HEK293T (cell line): Measurements from ENCODE around the gene MED16.

Source experiments
- CTCF ChIA-PET: fragments of 350-600 bp; formaldehyde crosslinking; extraction: SDS; loops from one replicate; lab custom pipeline; 2021; ENCODE audit warnings: antibody characterized with exemption, inconsistent platforms; lab: Yijun Ruan, JAX
- POLR2A ChIA-PET: fragments of 350-600 bp; formaldehyde crosslinking; extraction: SDS; loops from one replicate; lab custom pipeline; 2020; ENCODE audit warnings: antibody characterized with exemption, inconsistent platforms; lab: Yijun Ruan, JAX
- DNase-seq: peaks from one replicate; pipeline ENCODE4 v3.0.0; 2012; ENCODE audit warnings: mixed read lengths; ENCODE audit errors: extremely low spot score
- ARNT ChIP-seq: fragments of 450-650 bp; IDR thresholded peaks from 2 replicates; pipeline ENCODE4 v1.6.1; 2017; ENCODE audit warnings: mild to moderate bottlenecking
- BHLHE40 ChIP-seq: fragments of 450-650 bp; IDR thresholded peaks from 2 replicates; pipeline ENCODE4 v1.6.1; 2016; ENCODE audit warnings: mild to moderate bottlenecking, moderate library complexity, borderline replicate concordance
- CTBP1 ChIP-seq: fragments of 450-650 bp; IDR thresholded peaks from 2 replicates; pipeline ENCODE4 v1.6.1; 2016; ENCODE audit warnings: borderline replicate concordance
- ELF4 ChIP-seq: fragments of 450-650 bp; IDR thresholded peaks from 2 replicates; pipeline ENCODE4 v1.6.1; 2017; ENCODE audit warnings: antibody characterized with exemption
- FOXA1 ChIP-seq: fragments of 450-650 bp; IDR thresholded peaks from 2 replicates; pipeline ENCODE4 v1.6.1; 2016; ENCODE audit warnings: mild to moderate bottlenecking
- FOXK2 ChIP-seq: fragments of 450-650 bp; IDR thresholded peaks from 2 replicates; pipeline ENCODE4 v1.6.1; 2016; ENCODE audit warnings: mild to moderate bottlenecking
- FOXM1 ChIP-seq: fragments of 450-650 bp; IDR thresholded peaks from 2 replicates; pipeline ENCODE4 v1.6.1; 2017; ENCODE audit warnings: mild to moderate bottlenecking, borderline replicate concordance
- HDGF ChIP-seq: fragments of 450-650 bp; IDR thresholded peaks from 2 replicates; pipeline ENCODE4 v1.6.1; 2017; ENCODE audit warnings: antibody characterized with exemption, borderline replicate concordance
- L3MBTL2 ChIP-seq: fragments of 450-650 bp; conservative IDR thresholded peaks from 2 replicates; pipeline ENCODE4 v1.6.1; 2016; ENCODE audit warnings: mild to moderate bottlenecking
- LEF1 ChIP-seq: fragments of 450-650 bp; IDR thresholded peaks from 2 replicates; pipeline ENCODE4 v1.6.1; 2017; ENCODE audit warnings: mild to moderate bottlenecking, borderline replicate concordance
- NFRKB ChIP-seq: fragments of 450-650 bp; IDR thresholded peaks from 2 replicates; pipeline ENCODE4 v1.6.1; 2016; ENCODE audit warnings: mild to moderate bottlenecking, moderate library complexity
- SP1 ChIP-seq: fragments of 450-650 bp; IDR thresholded peaks from 2 replicates; pipeline ENCODE4 v1.6.1; 2017
- SUZ12 ChIP-seq: fragments of 450-650 bp; IDR thresholded peaks from 2 replicates; pipeline ENCODE4 v1.6.1; 2016; ENCODE audit warnings: mild to moderate bottlenecking
- TARDBP ChIP-seq: fragments of 450-650 bp; IDR thresholded peaks from 2 replicates; pipeline ENCODE4 v1.6.1; 2016
- ZNF384 ChIP-seq: fragments of 450-650 bp; IDR thresholded peaks from 2 replicates; pipeline ENCODE4 v1.6.1; 2016
- TF ChIP-seq, protein P1 (sequence below): fragments of 450-650 bp; IDR thresholded peaks from 2 replicates; pipeline ENCODE4 v1.6.1; 2016

MED16 gene

GRCh38 chr19:871446-872265 is 21.3 kb downstream of the MED16 start:
- DNase-seq: peak; percentile 43
- CTCF ChIA-PET: no interaction called here
- TF ChIP-seq HDGF (0 out of 2 replicates have a peak, but pooled peaks have one; percentile 21), SP1 (no peak)
- POLR2A ChIA-PET: no interaction called here

DNA sequence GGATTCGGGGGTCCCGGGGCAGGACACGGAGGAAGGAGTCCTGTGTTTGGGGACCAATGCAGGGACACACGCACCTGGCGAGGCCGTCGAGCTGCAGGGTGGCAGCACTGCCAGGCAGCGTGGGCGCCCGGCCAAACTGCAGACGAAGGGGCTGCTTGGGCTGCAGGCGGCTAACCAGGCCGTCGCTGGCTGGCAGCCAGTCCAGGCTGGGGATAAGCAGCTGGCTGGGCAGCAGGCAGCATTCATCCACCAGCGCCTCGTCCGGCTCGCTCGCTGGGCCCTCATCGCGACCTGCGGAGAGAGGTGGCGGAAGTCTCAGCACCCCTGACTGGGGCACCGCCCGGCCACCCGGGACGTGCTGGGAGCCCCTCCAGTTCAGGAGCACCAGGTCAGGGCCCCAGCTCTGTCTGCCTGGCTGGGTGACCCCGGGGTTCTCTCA is 22.0 kb downstream of the MED16 start:
- no peak for TF ChIP-seq FOXM1
- no peak for TF ChIP-seq ARNT
- no peak for TF ChIP-seq BHLHE40
- no peak for TF ChIP-seq CTBP1
- TF ChIP-seq ZNF384: no peak
- TF ChIP-seq SUZ12: no peak
- TF ChIP-seq, protein P1, sequence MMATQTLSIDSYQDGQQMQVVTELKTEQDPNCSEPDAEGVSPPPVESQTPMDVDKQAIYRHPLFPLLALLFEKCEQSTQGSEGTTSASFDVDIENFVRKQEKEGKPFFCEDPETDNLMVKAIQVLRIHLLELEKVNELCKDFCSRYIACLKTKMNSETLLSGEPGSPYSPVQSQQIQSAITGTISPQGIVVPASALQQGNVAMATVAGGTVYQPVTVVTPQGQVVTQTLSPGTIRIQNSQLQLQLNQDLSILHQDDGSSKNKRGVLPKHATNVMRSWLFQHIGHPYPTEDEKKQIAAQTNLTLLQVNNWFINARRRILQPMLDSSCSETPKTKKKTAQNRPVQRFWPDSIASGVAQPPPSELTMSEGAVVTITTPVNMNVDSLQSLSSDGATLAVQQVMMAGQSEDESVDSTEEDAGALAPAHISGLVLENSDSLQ: no peak
- TF ChIP-seq TARDBP: no peak
- no peak for TF ChIP-seq HDGF
- TF ChIP-seq FOXK2: no peak
- TF ChIP-seq FOXA1: no peak
- no peak for TF ChIP-seq LEF1
- no peak for TF ChIP-seq ELF4
- TF ChIP-seq L3MBTL2: no peak
- no peak for TF ChIP-seq SP1
- no peak for TF ChIP-seq NFRKB
- DNase-seq: no peak
- ChIA-PET CTCF (no interaction called here), POLR2A (no interaction called here)

DNA sequence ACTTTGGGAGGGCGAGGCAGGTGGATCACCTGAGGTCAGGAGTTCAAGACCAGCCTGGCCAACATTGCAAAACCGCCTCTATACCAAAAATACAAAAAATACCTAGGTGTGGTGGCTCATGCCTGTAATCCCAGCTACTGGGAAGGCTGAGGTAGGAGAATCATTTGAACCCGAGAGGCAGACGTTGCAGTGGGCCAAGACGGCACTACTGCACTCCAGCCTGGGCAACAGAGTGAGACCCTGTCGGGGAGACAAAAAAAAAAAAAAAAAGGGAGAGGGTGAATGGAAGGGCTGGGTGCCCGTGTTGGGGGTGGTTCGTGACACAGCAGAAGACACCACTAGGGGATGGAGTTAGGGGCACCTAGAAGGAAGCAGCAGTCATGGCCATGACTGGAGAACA is 22.7 kb downstream of the MED16 start:
- ChIA-PET POLR2A (no interaction called here), CTCF (no interaction called here)
- DNase-seq: no peak
- TF ChIP-seq SP1: no peak
- no peak for TF ChIP-seq FOXA1
- no peak for TF ChIP-seq NFRKB

DNA sequence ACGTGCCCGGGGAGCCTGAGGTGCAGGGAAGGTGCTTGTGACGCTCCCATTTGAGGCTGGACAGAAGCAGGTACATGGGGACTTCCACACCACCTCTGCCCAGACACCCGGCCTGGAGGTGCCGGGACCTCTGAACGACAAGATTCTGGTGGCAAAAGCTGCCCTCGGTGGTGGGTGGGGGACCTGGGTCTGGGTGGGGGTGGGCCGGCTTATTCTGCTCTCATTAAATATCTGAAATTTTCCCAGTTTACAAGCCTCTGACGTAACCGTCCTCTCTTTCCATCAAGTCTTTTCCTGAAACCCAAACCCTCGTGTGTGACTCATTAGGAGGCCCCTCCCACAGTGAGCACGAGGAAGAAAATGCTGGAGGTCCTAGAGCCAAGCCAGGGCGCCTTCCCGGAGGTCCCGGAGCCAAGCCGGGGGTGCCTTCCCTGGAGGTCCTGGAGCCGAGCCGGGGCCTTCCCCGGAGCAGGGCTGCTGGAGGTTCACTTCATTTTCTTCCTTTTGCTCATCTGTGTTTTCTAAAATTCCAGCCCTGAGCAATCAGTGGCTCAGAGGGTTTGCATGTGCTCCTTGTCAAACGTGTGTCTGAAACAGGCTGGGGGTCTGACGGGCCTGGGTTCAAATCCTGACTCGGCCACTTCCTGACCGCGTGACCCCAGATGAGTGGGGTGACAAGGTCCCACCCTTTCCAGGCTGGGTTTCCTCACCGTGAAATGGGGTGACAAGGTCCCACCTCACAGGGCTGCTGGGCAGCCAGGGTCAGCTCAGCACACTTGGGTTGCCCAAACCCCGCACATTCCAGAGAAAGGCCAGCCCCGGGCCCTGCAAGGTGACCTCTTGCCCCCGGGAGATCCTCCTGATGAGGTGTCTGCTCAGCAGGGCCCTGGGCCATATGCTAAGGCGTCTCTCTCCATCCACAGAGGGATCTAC is 23.5 kb downstream of the MED16 start:
- 0 out of 2 replicates have a peak, but pooled peaks have one; percentile 30 for TF ChIP-seq HDGF
- TF ChIP-seq SUZ12: no peak
- TF ChIP-seq L3MBTL2: no peak
- TF ChIP-seq ARNT: no peak
- TF ChIP-seq, protein P1: no peak
- ChIA-PET POLR2A (no interaction called here), CTCF (no interaction called here)
- DNase-seq: no peak

GRCh38 chr19:868458-869244 is 24.3 kb downstream of the MED16 start:
- TF ChIP-seq HDGF: no peak
- 0 out of 2 replicates have a peak, but pooled peaks have one; percentile 8 for TF ChIP-seq L3MBTL2
- CTCF ChIA-PET: no interaction called here

DNA sequence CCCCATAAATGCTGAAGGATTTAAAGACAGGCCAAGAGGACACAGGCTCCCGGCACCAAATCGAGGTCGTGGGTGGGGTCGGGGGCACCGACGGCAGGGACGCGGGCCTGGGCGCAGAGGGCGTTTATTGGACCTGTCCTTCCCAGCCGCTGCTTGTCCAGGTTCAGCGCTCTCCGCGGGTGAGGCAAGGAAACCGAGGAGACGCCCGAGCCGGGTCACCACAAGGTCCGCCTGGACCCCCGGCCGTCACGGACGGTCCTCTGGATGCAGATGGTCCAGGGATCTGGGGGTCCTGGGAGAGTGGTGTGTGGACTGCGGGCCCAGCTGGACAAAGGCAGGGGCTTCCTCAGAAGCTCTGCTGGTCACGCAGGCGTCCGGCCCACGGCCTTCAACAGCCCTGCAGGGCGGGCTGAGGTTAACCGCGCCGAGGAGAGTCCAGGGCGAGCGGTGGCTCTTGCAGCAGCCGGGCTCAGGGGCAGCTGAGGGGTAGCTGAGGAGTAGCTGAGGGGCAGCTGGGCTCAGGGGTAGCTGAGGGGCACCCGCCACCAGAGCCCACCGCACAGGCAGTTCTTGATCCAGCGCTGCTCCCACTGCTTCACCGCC is 25.0 kb downstream of the MED16 start:
- no peak for TF ChIP-seq ELF4
- no peak for TF ChIP-seq ZNF384
- TF ChIP-seq, protein P1: no peak
- no peak for TF ChIP-seq HDGF
- POLR2A ChIA-PET: no interaction called here

More at GRCh38 chr19:868458-869244, 24.3 kb downstream of the MED16 start:
- DNase-seq: no peak
- POLR2A ChIA-PET: no interaction called here

More for the DNA sequence above, 25.0 kb downstream of the MED16 start:
- CTCF ChIA-PET: no interaction called here
- no peak for DNase-seq
